Heart left ventricle (tissue), 16 donors: ENCODE measurements around the gene VCP. TPM values are rescaled to one million over a fixed set of nuclear protein-coding genes. Genes with fewer than 3 reads are reported as not detected.

Experiments used
- ATAC-seq, 4 donors: fragments of 200-7000 bp; cut with Tn5 transposase; one replicate each; pipeline ENCODE4 v1.9.1; 2020 to 2022; ENCODE audit warnings: moderate library complexity in 4 of 4, mild to moderate bottlenecking in 3 of 4, moderate number of reproducible peaks in 1 of 4
- DNase-seq, 5 donors: peaks; one replicate each; pipeline ENCODE4 v3.0.0-alpha.2; 2020
- H3K27ac ChIP-seq, 12 donors: fragments of 200-600 bp; sonication (generic) in 4 of 12; one replicate each; pipeline versions ENCODE4 v1.5.0 to v1.8.0; 2016 to 2022; ENCODE audit warnings: mild to moderate bottlenecking in 2 of 12
- H3K27me3 ChIP-seq, 9 donors: fragments of 200-600 bp; sonication (generic) in 2 of 9; one replicate each; pipeline versions ENCODE4 v1.5.1 to v1.8.0; 2016 to 2022; ENCODE audit warnings: mild to moderate bottlenecking in 3 of 9
- H3K36me3 ChIP-seq, 9 donors: fragments of 200-600 bp; sonication (generic) in 2 of 9; one replicate each; pipeline versions ENCODE4 v1.5.0 to v1.8.0; 2018 to 2022; ENCODE audit warnings: mild to moderate bottlenecking in 2 of 9
- H3K4me1 ChIP-seq, 12 donors: fragments of 200-600 bp; sonication (generic) in 4 of 12; one replicate each; pipeline versions ENCODE4 v1.5.0 to v1.8.0; 2016 to 2022; ENCODE audit warnings: mild to moderate bottlenecking in 3 of 12
- H3K4me3 ChIP-seq, 12 donors: fragments of 200-600 bp; sonication (generic) in 4 of 12; one replicate each; pipeline versions ENCODE4 v1.5.0 to v1.8.0; 2017 to 2022; ENCODE audit warnings: mild to moderate bottlenecking in 9 of 12, moderate library complexity in 4 of 12
- H3K9me3 ChIP-seq, 12 donors: fragments of 200-600 bp; sonication (generic) in 4 of 12; one replicate each; pipeline versions ENCODE4 v1.5.0 to v1.8.0; 2016 to 2022; ENCODE audit warnings: mild to moderate bottlenecking in 1 of 12
- CTCF ChIP-seq, 12 donors: fragments of 200-600 bp; sonication (generic) in 4 of 12; IDR thresholded peaks; one replicate each; pipeline versions ENCODE4 v1.5.0 to v1.8.0; 2018 to 2022; ENCODE audit warnings: antibody characterized with exemption in 12 of 12, mild to moderate bottlenecking in 5 of 12
- POLR2A ChIP-seq, 2 donors: fragments of 450-650 bp; IDR thresholded peaks; one replicate each; pipeline ENCODE4 v1.6.1; 2017; ENCODE audit warnings: antibody characterized with exemption in 2 of 2, mild to moderate bottlenecking in 2 of 2, moderate library complexity in 2 of 2
- WGBS, 4 donors: extraction: QIAGEN DNeasy Blood & Tissue Kit in 2 of 4; methylation state at CpG; one replicate each; pipeline versions ENCODE4 v1.1.5 to v1.1.7; 2013 to 2018; 5-methylcytosine and 5-hydroxymethylcytosine counted together
- intact Hi-C, 10 donors: fragments of 100-400 bp; cut with DNase I; formaldehyde crosslinking; loops; one replicate each; pipeline versions ENCODE4 v1.11.1 to v1.14.2; 2022
- polyA plus RNA-seq, 2 donors: library from polyadenylated mRNA; stranded (reverse); fragments of 200-250 nt; gene quantifications; one replicate each; pipeline ENCODE4 v1.2.3, GENCODE V29; 2013
- total RNA-seq, 9 donors: library from RNA; depleted of rRNA in 2 of 9; stranded (reverse); fragments of >200 nt in 2 of 9; fragmentation: NEBNext Ultra II Directional in 3 of 9; extraction: Animal tissue kit (Norgen Biotek cat#: 25700) in 3 of 9; gene quantifications; one replicate each; pipeline versions ENCODE4 v1.1.0 to v1.2.4, GENCODE V29; 2016 to 2023
- donor health status: ischemic (EF 13 %, LVEDD 7.1; RV severe dilation, severe dysfunction).
- donor health status: healthy with polysubstance abuse.
- donor health status: DM: no; HTN: yes; CAD: no.
- donor health status: DM: no; HTN: no; CAD: no.
- donor health status: ischemic (EF 25% LVEDD 6.9; RV normal size, moderate dysfunction).
- donor health status: ischemic (EF 25% LVEDD 5.7; RV mildly dilated, moderate dysfunction).
- donor health status: healthy.
- donor health status: DM: yes; HTN: yes; CAD: no.
- donor health status: ischemic (EF 35%, LVEDD 5.7; RV mildly dilated, moderate dysfunction).
- donor health status: nonischemic (EF 11% LVEDD 7.7; RV severe dilation, severe dysfunction).
- donor health status: DM: yes; HTN: yes; CAD: no.
- donor health status: PGD.
- donor health status: ischemic (EF 29% LVEDD 5.4; RV normal size, mild dysfunction).
- donor health status: nonischemic (EF 23%, LVEDD 6.1; RV moderate dilation, normal function).

VCP gene
- total and polyA plus RNA-seq, 11 donors: 107 to 411 (median 262) TPM

GRCh38 chr9:35071814-35072460 is 488 bp downstream of the VCP start:
- peak overlapping the region; percentile 99 to 100 (median 100) for H3K27ac ChIP-seq
- intact Hi-C loops: loop anchor here in 7 of 10 donors (1.0 to 10.0 kb wide), 7 partner anchors 25 to 407 kb away; partner anchors contain the start of genes CCL27 (in 1 of the 7), DNAJB5 (in 1 of the 7), PIGO (in 1 of the 7) and STOML2 (in 1 of the 7)
- H3K36me3 ChIP-seq: peaks cover 0 to 47% (median 20%) of the 10 kb centered on the region in 9 donors
- H3K4me3 ChIP-seq: peak overlapping the region; percentile 82 to 100 (median 96)
- TF ChIP-seq CTCF (IDR thresholded peaks at IDR 0.05): peak; percentile 13 to 65 (median 46)
- TF ChIP-seq POLR2A (IDR thresholded peaks at IDR 0.05): peak; percentile 2 to 67
- peak; percentile 87 to 94 (median 91) for DNase-seq
- peak; percentile 43 to 85 (median 79) for ATAC-seq
- no peaks in the 10 kb centered on the region for H3K9me3 ChIP-seq
- WGBS, 4 donors: 0 to 1% (median 0%) methylated on average over 49 to 79 of the region's 79 CpGs
- H3K4me1 ChIP-seq: peaks cover 12 to 48% (median 36%) of the 10 kb centered on the region in 12 donors
- no peaks in the 10 kb centered on the region for H3K27me3 ChIP-seq

- Histone ChIP-seq H3K27ac (peak overlapping the region; percentile 99 to 100 (median 100)), H3K36me3 (peaks cover 0 to 47% (median 28%) of the 10 kb centered on the region in 9 donors), H3K27me3 (no peaks in the 10 kb centered on the region), H3K4me3 (peak overlapping the region; percentile 82 to 100 (median 96)), H3K9me3 (no peaks in the 10 kb centered on the region), H3K4me1 (peaks cover 12 to 48% (median 36%) of the 10 kb centered on the region in 12 donors)
- ATAC-seq: peak in 1 of 4 donors; percentile 16
- no peak for TF ChIP-seq CTCF (IDR thresholded peaks at IDR 0.05)
- TF ChIP-seq POLR2A (IDR thresholded peaks at IDR 0.05): no peak
- WGBS, 4 donors: 1 to 2% (median 1%) methylated on average over 16 to 20 of the region's 20 CpGs
- intact Hi-C loops: loop anchor here in 4 of 10 donors (2.0 to 10.0 kb wide), 3 partner anchors 76 to 406 kb away; partner anchors contain the start of gene CCL27 (in 1 of the 4)
- DNase-seq: no peak
These were observed 1.3 kb downstream of the VCP start for GRCh38 chr9:35070823-35071813.

GRCh38 chr9:35069020-35069419 is 3.4 kb downstream of the VCP start:
- H3K9me3 ChIP-seq: no peaks in the 10 kb centered on the region
- intact Hi-C loops: no loop called here
- no peaks in the 10 kb centered on the region for H3K27me3 ChIP-seq
- ATAC-seq (no peak), DNase-seq (no peak)
- H3K4me3 ChIP-seq: peak overlapping the region in 2 of 12 donors; percentile 88 to 100
- peaks cover 6 to 55% (median 47%) of the 10 kb centered on the region in 9 donors for H3K36me3 ChIP-seq
- WGBS, 4 donors: 66 to 82% (median 70%) methylated on average over 4 of the region's 4 CpGs
- peak overlapping the region in 1 of 12 donors; percentile 12 for H3K27ac ChIP-seq
- H3K4me1 ChIP-seq: peaks cover 12 to 48% (median 36%) of the 10 kb centered on the region in 12 donors
- no peak for TF ChIP-seq CTCF (IDR thresholded peaks at IDR 0.05)
- TF ChIP-seq POLR2A (IDR thresholded peaks at IDR 0.05): no peak
